ENCODE results near the gene USP17L10.
A peak's percentile ranks its signal among the peaks of the same experiment; 100 is the strongest.
"Not testable (repeated sequence)": the region's sequence is repeated elsewhere in the genome, so short reads cannot be mapped to it uniquely, and the experiment has no call there.

The USP17L10 gene

GRCh38 chr4:9210357-9210756 is at the start of gene USP17L10:
USP17L10 (plus strand) TSS chr4:9210657; CDS start chr4:9210657, 0 bp downstream.
- not testable (repeated sequence) for DNase-seq

GRCh38 chr4:9165990-9166389 is 44.5 kb upstream of the USP17L10 start:
- DNase-seq: not testable (repeated sequence)

- not testable (repeated sequence) for DNase-seq
These were observed 40.5 kb upstream of the USP17L10 start, which contains the start of gene FAM90A26 for GRCh38 chr4:9169791-9170459. FAM90A26 (plus strand) TSS chr4:9170409; CDS start chr4:9173173, 2,764 bp downstream.

GRCh38 chr4:9214701-9215100 is 4.2 kb downstream of the USP17L10 start:
- DNase-seq: not testable (repeated sequence)

- DNase-seq: not testable (repeated sequence)
These were observed 4.6 kb downstream of the USP17L10 start, which contains the start of gene USP17L11 for GRCh38 chr4:9215105-9215504. USP17L11 (plus strand) TSS chr4:9215405; CDS start chr4:9215405, 0 bp downstream.

- not testable (repeated sequence) for DNase-seq
These were observed 9.4 kb downstream of the USP17L10 start, which contains the start of gene USP17L12 for GRCh38 chr4:9219852-9220251. USP17L12 (plus strand) TSS chr4:9220152; CDS start chr4:9220152, 0 bp downstream.

- DNase-seq: not testable (repeated sequence)
These were observed 14.1 kb downstream of the USP17L10 start, which contains the start of gene USP17L13 for GRCh38 chr4:9224596-9224995. USP17L13 (plus strand) TSS chr4:9224896; CDS start chr4:9224896, 0 bp downstream.

- peak; percentile 1 for DNase-seq
These were observed 19.8 kb downstream of the USP17L10 start for GRCh38 chr4:9230249-9230648.

GRCh38 chr4:9234085-9234484 is 23.6 kb downstream of the USP17L10 start, which contains the start of gene USP17L15:
USP17L15 (plus strand) TSS chr4:9234385; CDS start chr4:9234385, 0 bp downstream.
- not testable (repeated sequence) for DNase-seq

GRCh38 chr4:9238461-9238860 is 28.0 kb downstream of the USP17L10 start:
- DNase-seq: not testable (repeated sequence)

GRCh38 chr4:9243579-9243978 is 33.1 kb downstream of the USP17L10 start, which contains the start of gene USP17L17:
USP17L17 (plus strand) TSS chr4:9243879; CDS start chr4:9243879, 0 bp downstream.
- DNase-seq: not testable (repeated sequence)

- peak; percentile 1 for DNase-seq
These were observed 37.7 kb downstream of the USP17L10 start, which contains the start of gene USP17L18 for GRCh38 chr4:9247953-9248680. USP17L18 (plus strand) TSS chr4:9248630; CDS start chr4:9248630, 0 bp downstream.

- not testable (repeated sequence) for DNase-seq
These were observed 42.6 kb downstream of the USP17L10 start, which contains the start of gene USP17L19 for GRCh38 chr4:9253078-9253477. USP17L19 (plus strand) TSS chr4:9253378; CDS start chr4:9253378, 0 bp downstream.

GRCh38 chr4:9257824-9258223 is 47.4 kb downstream of the USP17L10 start, which contains the start of gene USP17L20:
USP17L20 (plus strand) TSS chr4:9258124; CDS start chr4:9258124, 0 bp downstream.
- DNase-seq: not testable (repeated sequence)

All from stimulated activated CD4-positive, alpha-beta T cell treated with anti-CD3 and anti-CD28 coated beads, Interleukin-1b, Interleukin-23, amount 100 ng/mL, for 48 hours (primary cell).